ENCODE results near the gene ZBTB22. TPM values are rescaled to one million over a fixed set of nuclear protein-coding genes. Genes with fewer than 3 reads are reported as not detected.
"Not testable (repeated sequence)": the region's sequence is repeated elsewhere in the genome, so short reads cannot be mapped to it uniquely, and the experiment has no call there.

Gene ZBTB22
- total and polyA plus RNA-seq, 4 donors: 1.6 to 7.8 (median 4.7) TPM

DNA sequence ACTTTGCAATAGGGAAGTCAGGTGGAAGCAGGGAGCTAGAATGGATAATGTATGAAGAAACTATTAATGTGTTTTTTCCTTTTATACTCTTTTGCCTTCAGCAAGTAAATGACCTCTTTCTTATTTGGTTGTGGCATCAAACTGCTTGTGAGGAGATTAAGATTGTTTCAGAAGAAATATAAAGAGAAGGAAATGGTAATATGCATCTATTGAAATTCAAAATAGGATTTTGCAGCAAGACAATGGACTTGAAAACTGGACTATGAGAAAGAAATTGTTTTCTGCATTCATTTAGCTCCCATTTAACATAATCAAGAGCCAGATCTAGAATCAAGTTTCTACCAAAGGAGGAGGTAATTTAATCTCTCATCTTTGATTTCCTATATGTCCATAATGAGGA is 41.8 kb upstream of the ZBTB22 start:
- H3K36me3 ChIP-seq (ENCODE audit: control insufficient read depth in 4 of 4, insufficient read depth in 3 of 4, low read depth in 1 of 4, low read length in 3 of 4): no peaks in the 10 kb centered on the region
- TF ChIP-seq NR2F2 (IDR thresholded peaks at IDR 0.05) (no peak), EGR1 (IDR thresholded peaks at IDR 0.05; ENCODE audit: low read depth in 2 of 2) (no peak), FOXA2 (IDR thresholded peaks at IDR 0.05) (no peak), FOXA1 (IDR thresholded peaks at IDR 0.05) (no peak), TAF1 (conservative IDR thresholded peaks at IDR 0.05) (no peak)
- TF ChIP-seq, protein P1, sequence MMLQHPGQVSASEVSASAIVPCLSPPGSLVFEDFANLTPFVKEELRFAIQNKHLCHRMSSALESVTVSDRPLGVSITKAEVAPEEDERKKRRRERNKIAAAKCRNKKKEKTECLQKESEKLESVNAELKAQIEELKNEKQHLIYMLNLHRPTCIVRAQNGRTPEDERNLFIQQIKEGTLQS (IDR thresholded peaks at IDR 0.05): no peak

DNA sequence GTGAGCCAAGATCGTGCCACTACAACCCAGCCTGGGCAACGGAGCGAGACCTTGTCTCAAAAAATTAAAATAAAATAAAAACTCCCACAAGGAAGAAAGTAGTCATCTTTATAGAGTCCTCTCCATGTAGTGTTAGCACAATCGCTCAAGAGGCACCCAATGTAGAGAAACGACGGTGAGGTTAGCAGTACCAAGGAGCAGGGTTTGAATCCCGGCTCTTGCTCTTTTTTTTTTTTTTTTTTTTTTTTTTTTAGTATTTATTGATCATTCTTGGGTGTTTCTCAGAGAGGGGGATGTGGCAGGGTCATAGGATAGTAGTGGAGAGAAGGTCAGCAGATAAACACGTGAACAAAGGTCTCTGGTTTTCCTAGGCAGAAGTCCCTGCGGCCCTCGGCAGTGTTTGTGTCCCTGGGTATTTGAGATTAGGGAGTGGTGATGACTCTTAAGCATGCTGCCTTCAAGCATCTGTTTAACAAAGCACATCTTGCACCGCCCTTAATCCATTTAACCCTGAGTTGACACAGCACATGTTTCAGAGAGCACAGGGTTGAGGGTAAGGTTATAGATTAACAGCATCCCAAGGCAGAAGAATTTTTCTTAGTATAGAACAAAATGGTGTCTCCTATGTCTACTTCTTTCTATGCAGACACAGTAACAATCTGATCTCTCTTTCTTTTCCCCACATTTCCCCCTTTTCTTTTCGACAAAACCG is 39.8 kb upstream of the ZBTB22 start:
- not testable (repeated sequence) for H3K9ac ChIP-seq (ENCODE audit: low read depth in 1 of 2, low read length in 2 of 2); H3K27me3 ChIP-seq (ENCODE audit: control insufficient read depth in 4 of 4, insufficient read depth in 4 of 4, low read length in 3 of 4); H3K36me3 ChIP-seq (ENCODE audit: control insufficient read depth in 4 of 4, insufficient read depth in 3 of 4, low read depth in 1 of 4, low read length in 3 of 4); H3K27ac ChIP-seq (ENCODE audit: low read depth in 1 of 2, low read length in 2 of 2); DNase-seq (ENCODE audit: low spot score); H3K4me3 ChIP-seq (ENCODE audit: low read depth in 1 of 3, low read length in 3 of 3); H3K9me3 ChIP-seq (ENCODE audit: control insufficient read depth in 4 of 4, low read length in 3 of 4); H3K4me1 ChIP-seq (ENCODE audit: control insufficient read depth in 4 of 4, insufficient read depth in 4 of 4, low read length in 3 of 4)
- 64% methylated on average over 13 of the region's 13 CpGs for WGBS

More for the DNA sequence above, 41.8 kb upstream of the ZBTB22 start:
- Histone ChIP-seq H3K9ac (ENCODE audit: low read depth in 1 of 2, low read length in 2 of 2) (no peak overlapping the region), H3K27me3 (ENCODE audit: control insufficient read depth in 4 of 4, insufficient read depth in 4 of 4, low read length in 3 of 4) (no peaks in the 10 kb centered on the region), H3K27ac (ENCODE audit: low read depth in 1 of 2, low read length in 2 of 2) (no peak overlapping the region), H3K9me3 (ENCODE audit: control insufficient read depth in 4 of 4, low read length in 3 of 4) (no peaks in the 10 kb centered on the region), H3K4me3 (ENCODE audit: low read depth in 1 of 3, low read length in 3 of 3) (no peak overlapping the region), H3K4me1 (ENCODE audit: control insufficient read depth in 4 of 4, insufficient read depth in 4 of 4, low read length in 3 of 4) (no peaks in the 10 kb centered on the region)
- no peak for DNase-seq (ENCODE audit: low spot score)

DNA sequence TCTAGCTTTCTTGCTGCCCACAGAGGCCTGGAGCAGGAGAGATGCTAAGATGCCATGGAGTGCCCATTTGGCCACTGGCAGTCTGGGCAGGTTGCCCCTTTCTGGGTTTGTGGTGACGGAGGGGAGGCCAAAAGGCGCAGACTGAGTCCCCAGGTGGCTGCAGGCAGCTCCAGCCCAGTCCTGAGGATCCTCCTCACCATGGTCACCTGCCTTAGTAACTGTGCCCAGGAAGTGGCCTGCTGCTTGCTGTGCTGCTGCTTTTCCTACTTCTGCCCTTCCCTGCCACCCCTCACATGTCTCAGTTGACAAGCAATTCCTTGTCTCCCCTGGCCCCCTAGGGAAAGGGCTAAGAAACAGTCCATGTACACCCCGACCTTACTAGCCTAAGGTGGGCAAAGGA is 38.8 kb upstream of the ZBTB22 start:
- H3K27ac ChIP-seq (ENCODE audit: low read depth in 1 of 2, low read length in 2 of 2): no peak overlapping the region
- no peak for DNase-seq (ENCODE audit: low spot score)
- H3K27me3 ChIP-seq (ENCODE audit: control insufficient read depth in 4 of 4, insufficient read depth in 4 of 4, low read length in 3 of 4): no peaks in the 10 kb centered on the region
- TF ChIP-seq EGR1 (IDR thresholded peaks at IDR 0.05; ENCODE audit: low read depth in 2 of 2) (no peak), TAF1 (conservative IDR thresholded peaks at IDR 0.05) (no peak), FOXA2 (IDR thresholded peaks at IDR 0.05) (no peak)
- no peaks in the 10 kb centered on the region for H3K4me1 ChIP-seq (ENCODE audit: control insufficient read depth in 4 of 4, insufficient read depth in 4 of 4, low read length in 3 of 4)
- no peak overlapping the region for H3K9ac ChIP-seq (ENCODE audit: low read depth in 1 of 2, low read length in 2 of 2)
- WGBS: 83% methylated on average over 3 of the region's 3 CpGs
- H3K9me3 ChIP-seq (ENCODE audit: control insufficient read depth in 4 of 4, low read length in 3 of 4): no peaks in the 10 kb centered on the region
- H3K36me3 ChIP-seq (ENCODE audit: control insufficient read depth in 4 of 4, insufficient read depth in 3 of 4, low read depth in 1 of 4, low read length in 3 of 4): no peaks in the 10 kb centered on the region
- H3K4me3 ChIP-seq (ENCODE audit: low read depth in 1 of 3, low read length in 3 of 3): no peak overlapping the region

DNA sequence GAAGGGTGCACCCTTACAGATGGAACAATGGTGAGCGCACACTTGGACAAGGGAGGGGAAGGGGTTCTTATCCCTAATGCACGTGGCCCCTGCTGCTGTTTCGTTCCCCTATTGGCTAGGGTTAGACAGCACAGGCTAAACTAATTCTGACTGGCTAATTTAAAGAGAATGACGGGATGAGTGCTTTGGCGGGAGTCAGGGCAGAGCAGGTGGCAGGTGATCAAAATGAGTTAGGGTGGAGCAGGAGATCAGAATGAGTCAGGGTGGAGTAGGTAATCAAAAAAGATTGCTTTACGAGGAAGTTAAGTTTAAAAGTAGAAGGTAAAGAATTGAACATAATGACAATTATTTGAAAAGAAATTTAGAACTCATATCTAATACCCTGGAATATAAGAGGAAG is 38.3 kb upstream of the ZBTB22 start:
- not testable (repeated sequence) for H3K9ac ChIP-seq (ENCODE audit: low read depth in 1 of 2, low read length in 2 of 2); H3K27ac ChIP-seq (ENCODE audit: low read depth in 1 of 2, low read length in 2 of 2); H3K4me1 ChIP-seq (ENCODE audit: control insufficient read depth in 4 of 4, insufficient read depth in 4 of 4, low read length in 3 of 4); H3K36me3 ChIP-seq (ENCODE audit: control insufficient read depth in 4 of 4, insufficient read depth in 3 of 4, low read depth in 1 of 4, low read length in 3 of 4); H3K9me3 ChIP-seq (ENCODE audit: control insufficient read depth in 4 of 4, low read length in 3 of 4); H3K4me3 ChIP-seq (ENCODE audit: low read depth in 1 of 3, low read length in 3 of 3); DNase-seq (ENCODE audit: low spot score); H3K27me3 ChIP-seq (ENCODE audit: control insufficient read depth in 4 of 4, insufficient read depth in 4 of 4, low read length in 3 of 4)
- 84% methylated on average over 6 of the region's 6 CpGs for WGBS

DNA sequence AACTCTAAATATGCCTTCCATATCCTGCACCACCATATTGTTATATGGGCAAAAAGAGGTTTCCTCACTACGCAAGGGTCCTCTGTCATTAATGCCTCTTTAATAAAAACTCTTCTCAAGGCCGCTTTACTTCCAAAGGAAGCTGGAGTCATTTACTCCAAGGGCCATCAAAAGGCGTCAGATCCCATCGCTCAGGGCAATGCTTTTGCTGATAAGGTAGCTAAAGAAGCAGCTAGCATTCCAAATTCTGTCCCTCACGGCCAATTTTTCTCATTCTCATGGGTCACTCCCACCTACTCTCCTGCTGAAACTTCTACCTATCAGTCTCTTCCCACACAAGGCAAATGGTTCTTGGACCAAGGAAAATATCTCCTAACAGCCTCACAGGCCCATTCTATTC is 30.3 kb upstream of the ZBTB22 start:
- no peak for TF ChIP-seq SP1 (IDR thresholded peaks at IDR 0.05)
- TF ChIP-seq, protein P1 (IDR thresholded peaks at IDR 0.05): no peak
- TF ChIP-seq RAD21 (IDR thresholded peaks at IDR 0.05): no peak
- TF ChIP-seq HNF4G (IDR thresholded peaks at IDR 0.05): no peak
- Histone ChIP-seq H3K9ac (ENCODE audit: low read depth in 1 of 2, low read length in 2 of 2) (no peak overlapping the region), H3K27me3 (ENCODE audit: control insufficient read depth in 4 of 4, insufficient read depth in 4 of 4, low read length in 3 of 4) (no peaks in the 10 kb centered on the region), H3K36me3 (ENCODE audit: control insufficient read depth in 4 of 4, insufficient read depth in 3 of 4, low read depth in 1 of 4, low read length in 3 of 4) (no peaks in the 10 kb centered on the region), H3K4me3 (ENCODE audit: low read depth in 1 of 3, low read length in 3 of 3) (no peak overlapping the region), H3K4me1 (ENCODE audit: control insufficient read depth in 4 of 4, insufficient read depth in 4 of 4, low read length in 3 of 4) (no peaks in the 10 kb centered on the region), H3K9me3 (ENCODE audit: control insufficient read depth in 4 of 4, low read length in 3 of 4) (no peaks in the 10 kb centered on the region), H3K27ac (ENCODE audit: low read depth in 1 of 2, low read length in 2 of 2) (no peak overlapping the region)
- no peak for DNase-seq (ENCODE audit: low spot score)
- 92% methylated on average over 5 of the region's 5 CpGs for WGBS

DNA sequence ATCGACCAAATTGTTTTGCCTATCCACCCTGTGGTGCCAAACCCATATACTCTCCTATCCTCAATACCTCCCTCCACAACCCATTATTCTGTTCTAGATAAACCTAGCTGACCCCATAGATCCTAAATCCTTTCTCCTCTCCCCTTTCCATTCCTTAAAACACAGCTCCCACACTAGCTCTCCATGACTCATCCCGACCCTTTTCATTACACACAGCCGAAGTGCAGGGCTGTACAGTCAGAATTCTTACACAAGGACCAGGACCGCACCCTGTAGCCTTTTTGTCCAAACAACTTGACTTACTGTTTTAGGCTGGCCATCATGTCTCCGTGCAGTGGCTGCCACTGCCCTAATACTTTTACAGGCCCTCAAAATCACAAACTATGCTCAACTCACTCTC is 29.4 kb upstream of the ZBTB22 start:
- not testable (repeated sequence) for H3K9me3 ChIP-seq (ENCODE audit: control insufficient read depth in 4 of 4, low read length in 3 of 4); H3K4me3 ChIP-seq (ENCODE audit: low read depth in 1 of 3, low read length in 3 of 3); H3K36me3 ChIP-seq (ENCODE audit: control insufficient read depth in 4 of 4, insufficient read depth in 3 of 4, low read depth in 1 of 4, low read length in 3 of 4); H3K27me3 ChIP-seq (ENCODE audit: control insufficient read depth in 4 of 4, insufficient read depth in 4 of 4, low read length in 3 of 4); H3K9ac ChIP-seq (ENCODE audit: low read depth in 1 of 2, low read length in 2 of 2); H3K27ac ChIP-seq (ENCODE audit: low read depth in 1 of 2, low read length in 2 of 2); H3K4me1 ChIP-seq (ENCODE audit: control insufficient read depth in 4 of 4, insufficient read depth in 4 of 4, low read length in 3 of 4); DNase-seq (ENCODE audit: low spot score)
- WGBS: 93% methylated on average over 5 of the region's 5 CpGs

All from liver (tissue), 9 donors.